ENCODE data around the gene DPYSL4.

The DPYSL4 gene

DNA sequence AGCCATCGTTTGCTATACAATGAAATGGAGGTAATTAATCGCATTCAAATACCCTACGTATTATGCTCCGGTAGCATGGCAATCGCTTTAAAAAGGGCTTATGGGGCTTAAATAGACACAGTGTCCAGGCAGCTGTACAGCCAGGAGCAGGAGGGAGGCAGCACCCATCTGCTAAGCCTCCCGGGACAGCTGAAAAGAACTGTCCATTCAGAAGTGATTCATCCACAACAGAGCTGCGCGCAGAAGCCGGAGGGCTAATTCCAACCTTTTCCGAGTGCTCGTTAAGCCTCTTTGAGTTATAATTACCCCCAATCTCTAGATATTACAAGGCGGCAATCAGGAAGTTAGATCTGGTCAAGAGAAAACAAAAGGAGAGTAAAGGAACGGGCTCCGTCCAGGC lies 58.3 kb downstream of the DPYSL4 start:
- no peak for DNase-seq (ENCODE audit: low read depth, low spot score)
- no peaks in the 10 kb centered on the region for H3K9me3 ChIP-seq (ENCODE audit: insufficient read depth, low read length)
- TF ChIP-seq YY1 (IDR thresholded peaks at IDR 0.05; ENCODE audit: insufficient read depth, insufficient read length): no peak
- TF ChIP-seq ZNF274 (IDR thresholded peaks at IDR 0.05; ENCODE audit: low read depth, low read length): no peak
- no peak for TF ChIP-seq SUZ12 (IDR thresholded peaks at IDR 0.05; ENCODE audit: extremely low read depth, insufficient read depth, insufficient read length)
- no peak overlapping the region for H3K4me3 ChIP-seq (ENCODE audit: insufficient read length, low read depth)
- no peak overlapping the region for H3K9ac ChIP-seq (ENCODE audit: insufficient read length, low read depth)
- no peaks in the 10 kb centered on the region for H3K27me3 ChIP-seq (ENCODE audit: insufficient read depth, insufficient read length)
- H3K36me3 ChIP-seq (ENCODE audit: insufficient read depth, insufficient read length, low read length): no peaks in the 10 kb centered on the region
- H3K4me1 ChIP-seq (ENCODE audit: insufficient read depth, insufficient read length): peaks cover 5% of the 10 kb centered on the region

DNA sequence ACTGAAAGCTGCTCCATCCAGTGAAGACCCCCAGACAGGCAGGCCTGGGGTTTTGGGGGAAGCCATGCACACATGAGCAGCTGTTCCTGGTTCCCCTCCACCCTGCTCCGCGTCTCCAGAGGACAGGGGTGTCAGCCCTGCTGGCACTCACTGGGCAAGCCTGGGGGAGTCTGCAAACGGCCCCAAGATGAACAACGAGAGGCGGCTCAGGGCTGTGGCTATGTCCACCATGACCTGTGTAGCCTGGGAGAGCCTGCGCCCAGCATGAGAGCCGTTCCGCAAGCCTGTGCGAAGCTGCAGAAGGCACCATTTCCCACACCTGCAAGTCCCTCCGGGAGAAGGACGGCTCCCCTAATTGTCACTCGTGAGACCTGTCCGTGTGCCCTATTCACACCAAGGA lies 59.5 kb downstream of the DPYSL4 start:
- Histone ChIP-seq H3K4me3 (ENCODE audit: insufficient read length, low read depth) (no peak overlapping the region), H3K36me3 (ENCODE audit: insufficient read depth, insufficient read length, low read length) (no peaks in the 10 kb centered on the region), H3K4me1 (ENCODE audit: insufficient read depth, insufficient read length) (peaks cover 5% of the 10 kb centered on the region), H3K9ac (ENCODE audit: insufficient read length, low read depth) (no peak overlapping the region), H3K9me3 (ENCODE audit: insufficient read depth, low read length) (no peaks in the 10 kb centered on the region), H3K27me3 (ENCODE audit: insufficient read depth, insufficient read length) (no peaks in the 10 kb centered on the region)
- no peak for DNase-seq (ENCODE audit: low read depth, low spot score)
- TF ChIP-seq YY1 (IDR thresholded peaks at IDR 0.05; ENCODE audit: insufficient read depth, insufficient read length) (no peak), SUZ12 (IDR thresholded peaks at IDR 0.05; ENCODE audit: extremely low read depth, insufficient read depth, insufficient read length) (no peak), ZNF274 (IDR thresholded peaks at IDR 0.05; ENCODE audit: low read depth, low read length) (no peak)

DNA sequence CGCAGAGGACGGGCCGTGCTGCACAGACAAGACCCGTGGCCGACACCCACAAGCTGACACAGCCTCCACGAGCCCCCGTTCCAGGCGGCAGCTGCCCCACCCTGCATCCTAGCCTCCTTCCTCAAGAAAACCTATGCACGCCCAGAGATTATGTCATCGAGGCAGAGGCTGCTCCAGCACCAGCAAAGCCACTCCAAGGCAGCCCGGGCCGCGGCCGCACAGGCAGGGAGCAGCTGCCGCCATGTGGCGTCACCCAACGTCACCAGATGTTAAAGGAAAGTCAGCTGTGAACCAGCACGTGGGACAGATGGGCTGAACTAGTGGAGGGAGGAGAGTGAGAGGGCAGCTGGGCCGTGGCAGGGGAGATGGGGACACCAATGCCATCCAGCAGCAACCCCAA lies 61.2 kb downstream of the DPYSL4 start:
- no peak for DNase-seq (ENCODE audit: low read depth, low spot score)
- Histone ChIP-seq H3K36me3 (ENCODE audit: insufficient read depth, insufficient read length, low read length) (no peaks in the 10 kb centered on the region), H3K9ac (ENCODE audit: insufficient read length, low read depth) (no peak overlapping the region), H3K27me3 (ENCODE audit: insufficient read depth, insufficient read length) (no peaks in the 10 kb centered on the region), H3K4me3 (ENCODE audit: insufficient read length, low read depth) (no peak overlapping the region), H3K4me1 (ENCODE audit: insufficient read depth, insufficient read length) (peaks cover 4% of the 10 kb centered on the region), H3K9me3 (ENCODE audit: insufficient read depth, low read length) (no peaks in the 10 kb centered on the region)
- TF ChIP-seq SUZ12 (IDR thresholded peaks at IDR 0.05; ENCODE audit: extremely low read depth, insufficient read depth, insufficient read length) (no peak), ZNF274 (IDR thresholded peaks at IDR 0.05; ENCODE audit: low read depth, low read length) (no peak), YY1 (IDR thresholded peaks at IDR 0.05; ENCODE audit: insufficient read depth, insufficient read length) (no peak)

DNA sequence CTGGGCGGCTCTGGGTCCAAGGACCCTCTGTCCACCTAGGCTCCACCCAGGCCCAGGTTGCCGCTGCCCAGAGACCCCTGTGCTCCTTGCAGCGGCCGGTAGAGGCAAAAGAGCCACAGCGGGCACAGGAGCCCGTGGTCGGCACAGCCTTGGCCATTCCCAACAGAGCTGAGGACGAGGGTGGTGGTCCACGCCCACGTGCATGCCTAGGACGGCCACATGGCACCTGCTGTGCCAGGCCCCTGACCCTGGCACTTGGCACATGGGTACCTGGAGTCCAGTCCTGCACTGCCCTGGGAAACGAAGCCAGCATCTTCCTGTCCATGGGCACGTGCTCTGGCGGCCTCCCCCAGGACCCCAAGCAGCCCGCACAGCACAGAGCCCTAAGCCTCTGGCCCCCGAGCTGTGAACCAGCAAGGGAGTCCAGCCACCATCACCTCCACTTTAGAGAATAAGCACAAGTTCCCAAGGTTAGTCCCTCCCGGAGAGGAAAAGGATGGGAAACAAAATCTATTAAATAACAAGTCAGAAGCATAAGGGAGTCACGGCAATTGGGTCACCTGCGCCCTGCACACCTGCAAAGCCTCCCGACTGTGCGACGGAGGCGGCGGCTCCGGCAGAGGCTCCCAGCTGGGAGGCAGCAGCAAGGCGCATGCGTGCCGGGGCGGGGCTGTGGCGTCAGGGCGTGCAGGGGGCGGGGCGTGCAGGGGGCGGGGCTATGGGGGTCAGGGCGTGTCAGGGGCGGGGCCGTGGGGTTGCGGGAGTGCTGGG lies 61.9 kb downstream of the DPYSL4 start:
- no peak for DNase-seq (ENCODE audit: low read depth, low spot score)
- peaks cover 2% of the 10 kb centered on the region for H3K4me1 ChIP-seq (ENCODE audit: insufficient read depth, insufficient read length)
- H3K27me3 ChIP-seq (ENCODE audit: insufficient read depth, insufficient read length): no peaks in the 10 kb centered on the region
- no peaks in the 10 kb centered on the region for H3K36me3 ChIP-seq (ENCODE audit: insufficient read depth, insufficient read length, low read length)
- no peak overlapping the region for H3K9ac ChIP-seq (ENCODE audit: insufficient read length, low read depth)
- no peak overlapping the region for H3K4me3 ChIP-seq (ENCODE audit: insufficient read length, low read depth)
- H3K9me3 ChIP-seq (ENCODE audit: insufficient read depth, low read length): no peaks in the 10 kb centered on the region
- TF ChIP-seq ZNF274 (IDR thresholded peaks at IDR 0.05; ENCODE audit: low read depth, low read length): no peak
- TF ChIP-seq YY1 (IDR thresholded peaks at IDR 0.05; ENCODE audit: insufficient read depth, insufficient read length): no peak
- TF ChIP-seq SUZ12 (IDR thresholded peaks at IDR 0.05; ENCODE audit: extremely low read depth, insufficient read depth, insufficient read length): no peak

DNA sequence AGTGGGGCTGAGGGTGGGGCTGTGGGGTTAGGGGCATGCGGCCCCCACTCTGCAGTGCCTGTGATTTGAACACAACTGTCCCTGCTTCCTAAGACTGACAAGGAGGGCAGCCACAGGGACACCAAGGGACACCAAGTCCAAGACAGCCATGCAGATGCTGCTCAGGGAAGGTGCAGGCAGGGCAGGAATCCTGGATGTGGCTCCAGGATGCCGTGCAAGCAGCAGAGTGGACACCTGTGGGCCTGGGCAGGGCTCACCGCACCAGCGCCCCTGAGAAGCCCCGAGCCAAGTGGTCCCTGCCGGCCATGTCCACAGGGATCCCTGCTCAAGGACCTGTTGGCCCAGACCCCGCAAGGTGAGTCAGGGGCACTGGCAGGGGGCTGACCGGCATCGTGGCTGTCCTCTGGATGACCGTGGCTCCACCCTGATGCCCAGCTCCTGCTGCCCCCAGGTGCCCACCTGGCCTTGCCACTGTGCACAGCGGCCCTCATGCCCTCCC lies 62.5 kb downstream of the DPYSL4 start:
- Histone ChIP-seq H3K9me3 (ENCODE audit: insufficient read depth, low read length) (no peaks in the 10 kb centered on the region), H3K4me1 (ENCODE audit: insufficient read depth, insufficient read length) (peaks cover 2% of the 10 kb centered on the region), H3K4me3 (ENCODE audit: insufficient read length, low read depth) (no peak overlapping the region), H3K27me3 (ENCODE audit: insufficient read depth, insufficient read length) (no peaks in the 10 kb centered on the region), H3K36me3 (ENCODE audit: insufficient read depth, insufficient read length, low read length) (no peaks in the 10 kb centered on the region), H3K9ac (ENCODE audit: insufficient read length, low read depth) (no peak overlapping the region)
- TF ChIP-seq YY1 (IDR thresholded peaks at IDR 0.05; ENCODE audit: insufficient read depth, insufficient read length): no peak
- no peak for TF ChIP-seq SUZ12 (IDR thresholded peaks at IDR 0.05; ENCODE audit: extremely low read depth, insufficient read depth, insufficient read length)
- no peak for TF ChIP-seq ZNF274 (IDR thresholded peaks at IDR 0.05; ENCODE audit: low read depth, low read length)
- no peak for DNase-seq (ENCODE audit: low read depth, low spot score)

DNA sequence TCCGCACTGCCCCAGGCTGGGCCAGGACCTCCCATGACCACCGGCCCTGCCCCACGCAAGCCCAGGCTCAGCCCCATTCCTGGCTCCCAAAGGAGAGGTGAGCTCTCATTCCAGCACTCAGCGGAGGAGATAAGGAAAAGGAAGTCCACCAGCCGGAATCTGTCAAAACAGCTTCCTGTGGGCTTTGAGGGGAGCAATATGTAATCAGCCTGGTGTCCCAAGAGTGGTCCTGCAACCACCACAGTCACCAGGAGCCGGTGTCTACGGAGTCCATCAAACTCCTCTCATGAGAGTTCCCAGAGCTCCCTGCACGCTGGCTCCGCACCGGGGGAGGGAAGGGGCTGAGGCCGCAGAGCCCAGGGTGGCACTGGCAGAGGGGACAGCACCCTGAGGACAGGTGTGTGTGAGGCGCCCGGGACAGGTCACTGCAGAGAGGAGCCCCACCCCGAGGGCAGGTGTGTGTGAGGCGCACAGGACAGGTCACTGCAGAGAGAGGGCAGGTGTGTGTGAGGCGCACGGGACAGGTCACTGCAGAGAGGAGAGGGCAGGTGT lies 63.2 kb downstream of the DPYSL4 start:
- DNase-seq (ENCODE audit: low read depth, low spot score): no peak
- Histone ChIP-seq H3K4me3 (ENCODE audit: insufficient read length, low read depth) (no peak overlapping the region), H3K9ac (ENCODE audit: insufficient read length, low read depth) (no peak overlapping the region), H3K36me3 (ENCODE audit: insufficient read depth, insufficient read length, low read length) (no peaks in the 10 kb centered on the region), H3K27me3 (ENCODE audit: insufficient read depth, insufficient read length) (no peaks in the 10 kb centered on the region), H3K4me1 (ENCODE audit: insufficient read depth, insufficient read length) (peaks cover 2% of the 10 kb centered on the region), H3K9me3 (ENCODE audit: insufficient read depth, low read length) (no peaks in the 10 kb centered on the region)
- TF ChIP-seq ZNF274 (IDR thresholded peaks at IDR 0.05; ENCODE audit: low read depth, low read length): no peak
- no peak for TF ChIP-seq YY1 (IDR thresholded peaks at IDR 0.05; ENCODE audit: insufficient read depth, insufficient read length)
- TF ChIP-seq SUZ12 (IDR thresholded peaks at IDR 0.05; ENCODE audit: extremely low read depth, insufficient read depth, insufficient read length): no peak
